DND-41 (cell line): Measurements from ENCODE around the gene TELO2.
"Not testable (repeated sequence)": the region's sequence is repeated elsewhere in the genome, so short reads cannot be mapped to it uniquely, and the experiment has no call there.

ENCODE experiments used
- ATAC-seq: fragments of 200-7000 bp; cut with Tn5 transposase; 3 replicates; pipeline ENCODE4 v1.9.1; 2021; ENCODE audit warnings: low read depth; ENCODE audit not compliant: insufficient read depth
- DNase-seq: peaks from one replicate; pipeline ENCODE4 v3.0.0-alpha.2; 2020
- H2AFZ ChIP-seq: 2 replicates; pipeline ENCODE4 v1.6.0; 2012; ENCODE audit warnings: low read depth, low read length
- H3K27ac ChIP-seq: 2 replicates; pipeline ENCODE4 v1.5.1; 2012; ENCODE audit warnings: low read length, inconsistent platforms
- H3K27me3 ChIP-seq: fragments of 200-600 bp; sonication (generic); 2 replicates; pipeline ENCODE4 v1.6.0; 2012; ENCODE audit warnings: low read length, mild to moderate bottlenecking, inconsistent platforms; ENCODE audit not compliant: insufficient read depth, poor library complexity
- H3K36me3 ChIP-seq: 2 replicates; pipeline ENCODE4 v1.5.1; 2012; ENCODE audit warnings: low read length, inconsistent platforms; ENCODE audit not compliant: insufficient read depth
- H3K4me1 ChIP-seq: 2 replicates; pipeline ENCODE4 v1.5.1; 2012; ENCODE audit warnings: mild to moderate bottlenecking, low read length; ENCODE audit not compliant: insufficient read depth
- H3K4me2 ChIP-seq: 2 replicates; pipeline ENCODE4 v1.6.0; 2012; ENCODE audit warnings: mild to moderate bottlenecking, moderate library complexity, low read length, inconsistent platforms; ENCODE audit not compliant: insufficient read depth
- H3K4me3 ChIP-seq, 2 experiments: fragments of 200-600 bp in 1 of 2; shearing (Covaris generic) in 1 of 2; 2 replicates each; pipeline ENCODE4 v1.5.1; 2012 to 2016; ENCODE audit warnings: inconsistent platforms in 2 of 2, low read length in 2 of 2, mild to moderate bottlenecking in 2 of 2, low read depth in 1 of 2, moderate library complexity in 1 of 2
- H3K79me2 ChIP-seq: 2 replicates; pipeline ENCODE4 v1.6.0; 2012; ENCODE audit warnings: low read length, inconsistent platforms; ENCODE audit not compliant: insufficient read depth
- H3K9ac ChIP-seq: 2 replicates; pipeline ENCODE4 v1.6.0; 2012; ENCODE audit warnings: low read depth, mild to moderate bottlenecking, inconsistent platforms, low read length, moderate library complexity
- H3K9me3 ChIP-seq: 2 replicates; pipeline ENCODE4 v1.5.1; 2012; ENCODE audit warnings: low read length, moderate library complexity, mild to moderate bottlenecking, inconsistent platforms; ENCODE audit not compliant: insufficient read depth, severe bottlenecking
- H4K20me1 ChIP-seq: 2 replicates; pipeline ENCODE4 v1.6.0; 2012; ENCODE audit warnings: low read length; ENCODE audit not compliant: insufficient read depth
- CTCF ChIP-seq: IDR thresholded peaks from 2 replicates; pipeline ENCODE4 v1.5.1; 2012; ENCODE audit warnings: borderline replicate concordance, low read length, moderate library complexity, mild to moderate bottlenecking; ENCODE audit not compliant: poor library complexity, severe bottlenecking; ENCODE audit errors: extremely low read depth
- EZH2 ChIP-seq: IDR thresholded peaks from 3 replicates; pipeline ENCODE4 v1.6.1; 2012; ENCODE audit warnings: borderline replicate concordance, low read depth, mild to moderate bottlenecking, moderate library complexity, low read length, inconsistent platforms; ENCODE audit not compliant: severe bottlenecking

The TELO2 gene

GRCh38 chr16:1475552-1476114, 17.5 kb upstream of the TELO2 start:
- Histone ChIP-seq H3K9ac (peak overlapping the region; percentile 100), H3K27me3 (no peaks in the 10 kb centered on the region), H3K9me3 (no peaks in the 10 kb centered on the region), H3K27ac (peak overlapping the region; percentile 96), H3K79me2 (peaks cover 52% of the 10 kb centered on the region), H3K4me1 (peaks cover 36% of the 10 kb centered on the region), H4K20me1 (peaks cover 13% of the 10 kb centered on the region; the same call in 1 of the 2 replicates), H3K36me3 (peaks cover 6% of the 10 kb centered on the region; the same call in 1 of the 2 replicates), H2AFZ (peak overlapping the region; percentile 84), H3K4me2 (peak overlapping the region; percentile 81), H3K4me3 (peak overlapping the region; percentile 94 to 97)
- DNase-seq (no peak), ATAC-seq (no peak)
- TF ChIP-seq CTCF (no peak), EZH2 (no peak)

GRCh38 chr16:1477033-1477432, 16.1 kb upstream of the TELO2 start:
- Histone ChIP-seq H3K27ac (no peak overlapping the region), H3K9me3 (no peaks in the 10 kb centered on the region), H2AFZ (no peak overlapping the region), H3K4me2 (no peak overlapping the region), H4K20me1 (no peaks in the 10 kb centered on the region), H3K79me2 (peaks cover 38% of the 10 kb centered on the region), H3K9ac (no peak overlapping the region), H3K36me3 (no peaks in the 10 kb centered on the region; the same call in 1 of the 2 replicates), H3K4me3 (no peak overlapping the region), H3K4me1 (peaks cover 25% of the 10 kb centered on the region), H3K27me3 (no peaks in the 10 kb centered on the region)
- ATAC-seq (no peak), DNase-seq (no peak)
- TF ChIP-seq CTCF = no peak
- TF ChIP-seq EZH2 = no peak

- H4K20me1 ChIP-seq, H3K4me2 ChIP-seq, ATAC-seq, H3K9ac ChIP-seq, H2AFZ ChIP-seq, H3K9me3 ChIP-seq, H3K36me3 ChIP-seq, H3K27ac ChIP-seq, H3K27me3 ChIP-seq, H3K4me3 ChIP-seq, DNase-seq: not testable (repeated sequence)
- H3K79me2 ChIP-seq = peaks cover 20% of the 10 kb centered on the region
- H3K4me1 ChIP-seq = peaks cover 13% of the 10 kb centered on the region
Measured at GRCh38 chr16:1478937-1479336, 14.2 kb upstream of the TELO2 start.

- no peaks in the 10 kb centered on the region for H3K4me1 ChIP-seq
- H3K4me2 ChIP-seq = no peak overlapping the region
- H3K9ac ChIP-seq = no peak overlapping the region
- no peaks in the 10 kb centered on the region for H3K27me3 ChIP-seq
- H3K36me3 ChIP-seq = no peaks in the 10 kb centered on the region
- H2AFZ ChIP-seq = no peak overlapping the region
- ATAC-seq (no peak), DNase-seq (no peak)
- H3K4me3 ChIP-seq = no peak overlapping the region
- H3K79me2 ChIP-seq = no peaks in the 10 kb centered on the region
- TF ChIP-seq CTCF = no peak
- TF ChIP-seq EZH2 = no peak
- H4K20me1 ChIP-seq = no peaks in the 10 kb centered on the region
- no peaks in the 10 kb centered on the region for H3K9me3 ChIP-seq
- no peak overlapping the region for H3K27ac ChIP-seq
Measured at GRCh38 chr16:1481906-1482835, 11.0 kb upstream of the TELO2 start.
